HG03558 (cell line): ENCODE results near the gene NR1H2.

ENCODE experiments used
- ATAC-seq: cut with Tn5 transposase; IDR thresholded peaks from one replicate; pipeline ENCODE4 v1.9.1; 2021; ENCODE audit warnings: moderate number of reproducible peaks; ENCODE audit not compliant: unreplicated experiment; ENCODE audit errors: extremely low read depth

The NR1H2 gene

GRCh38 chr19:50399368-50399745 is 23.1 kb downstream of the NR1H2 start:
- ATAC-seq: no peak

DNA sequence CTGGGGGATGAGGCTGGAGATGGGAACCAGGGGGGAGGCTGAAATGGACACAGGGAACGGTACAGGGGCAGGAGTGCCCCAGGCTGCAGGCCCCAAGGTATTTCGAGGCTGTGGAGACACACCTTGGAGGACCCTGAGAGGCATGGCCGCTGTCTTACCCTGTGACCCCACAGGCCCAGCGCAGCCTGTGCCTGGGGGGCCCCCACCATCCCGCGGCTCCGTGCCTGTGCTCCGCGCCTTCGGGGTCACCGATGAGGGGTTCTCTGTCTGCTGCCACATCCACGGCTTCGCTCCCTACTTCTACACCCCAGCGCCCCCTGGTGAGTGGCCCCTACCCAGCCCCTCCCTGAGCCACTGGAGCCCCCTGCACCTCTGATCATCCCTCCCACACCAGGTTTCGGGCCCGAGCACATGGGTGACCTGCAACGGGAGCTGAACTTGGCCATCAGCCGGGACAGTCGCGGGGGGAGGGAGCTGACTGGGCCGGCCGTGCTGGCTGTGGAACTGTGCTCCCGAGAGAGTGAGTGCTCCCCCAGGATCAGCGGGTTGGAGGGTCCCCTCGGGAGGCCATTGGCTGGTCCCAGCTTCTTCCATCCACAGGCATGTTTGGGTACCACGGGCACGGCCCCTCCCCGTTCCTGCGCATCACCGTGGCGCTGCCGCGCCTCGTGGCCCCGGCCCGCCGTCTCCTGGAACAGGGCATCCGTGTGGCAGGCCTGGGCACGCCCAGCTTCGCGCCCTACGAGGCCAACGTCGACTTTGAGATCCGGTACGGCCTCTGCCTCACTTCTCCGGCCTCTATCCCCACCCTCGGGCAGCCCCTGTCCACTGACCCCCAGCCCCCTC is 25.6 kb downstream of the NR1H2 start:
- no peak for ATAC-seq

GRCh38 chr19:50402544-50403301 is 26.5 kb downstream of the NR1H2 start:
- no peak for ATAC-seq

GRCh38 chr19:50406156-50406820 is 30.0 kb downstream of the NR1H2 start:
- ATAC-seq: no peak

GRCh38 chr19:50406829-50407228 is 30.6 kb downstream of the NR1H2 start:
- ATAC-seq: no peak

- ATAC-seq: no peak
These were observed 33.1 kb downstream of the NR1H2 start for GRCh38 chr19:50409347-50409746.

DNA sequence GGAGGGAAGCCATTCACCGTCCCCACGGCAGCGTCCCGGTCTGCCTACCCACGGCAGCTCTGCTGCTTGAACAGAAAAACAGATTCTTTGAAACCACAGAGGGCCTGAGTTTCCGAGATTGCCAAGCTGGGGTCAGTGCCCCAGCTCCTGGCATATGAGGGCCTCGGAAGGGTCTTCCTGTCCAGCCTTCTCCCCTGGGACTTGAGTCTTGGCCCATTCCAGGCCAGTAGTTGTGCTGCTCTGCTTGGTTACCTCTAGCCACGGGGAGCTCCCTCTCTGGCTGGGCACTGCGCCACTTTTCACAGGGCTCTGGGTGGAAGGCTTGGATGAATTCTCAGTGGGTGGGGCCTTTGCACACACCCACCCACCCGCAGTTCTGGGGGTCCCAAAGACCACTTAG is 33.9 kb downstream of the NR1H2 start:
- no peak for ATAC-seq

DNA sequence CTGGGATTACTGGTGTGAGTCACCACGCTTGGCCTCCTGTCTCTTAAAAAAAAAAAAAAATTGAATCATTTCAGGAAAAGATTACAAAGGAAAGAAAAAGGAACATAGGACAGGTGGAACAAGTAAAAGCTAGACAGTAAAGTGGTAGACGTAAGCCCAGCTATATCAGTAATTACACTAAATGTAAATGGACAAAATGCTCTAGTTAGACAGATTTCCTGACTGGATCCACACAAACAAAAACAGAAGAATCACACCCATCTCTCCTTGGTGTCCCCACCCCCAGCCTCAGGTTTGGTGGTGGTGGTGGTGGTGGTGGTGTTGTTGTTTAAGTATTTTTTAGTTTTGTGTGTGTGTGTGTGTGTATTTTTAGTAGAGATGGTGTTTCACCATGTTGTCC is 36.2 kb downstream of the NR1H2 start:
- no peak for ATAC-seq

DNA sequence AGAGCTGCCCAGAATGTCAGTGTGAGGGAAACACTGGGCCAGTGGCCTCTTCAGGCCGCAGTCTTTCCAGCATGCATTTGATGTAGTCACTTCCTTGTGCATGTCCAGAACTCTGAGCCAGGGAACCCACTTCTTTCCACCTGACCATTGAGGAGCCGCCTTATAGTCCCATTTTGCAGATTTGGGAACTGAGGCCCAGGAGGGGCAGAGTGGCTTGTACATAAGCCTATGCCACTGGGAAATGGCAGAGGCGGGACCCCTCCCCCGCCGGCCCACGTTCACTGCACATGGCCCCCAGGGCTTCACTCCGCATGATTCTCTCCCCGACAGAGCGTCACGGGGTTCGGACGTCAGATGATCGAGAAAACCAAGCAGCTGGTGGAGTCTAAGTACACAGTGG is 36.8 kb downstream of the NR1H2 start:
- ATAC-seq: no peak

GRCh38 chr19:50413531-50413930 is 37.3 kb downstream of the NR1H2 start:
- no peak for ATAC-seq

DNA sequence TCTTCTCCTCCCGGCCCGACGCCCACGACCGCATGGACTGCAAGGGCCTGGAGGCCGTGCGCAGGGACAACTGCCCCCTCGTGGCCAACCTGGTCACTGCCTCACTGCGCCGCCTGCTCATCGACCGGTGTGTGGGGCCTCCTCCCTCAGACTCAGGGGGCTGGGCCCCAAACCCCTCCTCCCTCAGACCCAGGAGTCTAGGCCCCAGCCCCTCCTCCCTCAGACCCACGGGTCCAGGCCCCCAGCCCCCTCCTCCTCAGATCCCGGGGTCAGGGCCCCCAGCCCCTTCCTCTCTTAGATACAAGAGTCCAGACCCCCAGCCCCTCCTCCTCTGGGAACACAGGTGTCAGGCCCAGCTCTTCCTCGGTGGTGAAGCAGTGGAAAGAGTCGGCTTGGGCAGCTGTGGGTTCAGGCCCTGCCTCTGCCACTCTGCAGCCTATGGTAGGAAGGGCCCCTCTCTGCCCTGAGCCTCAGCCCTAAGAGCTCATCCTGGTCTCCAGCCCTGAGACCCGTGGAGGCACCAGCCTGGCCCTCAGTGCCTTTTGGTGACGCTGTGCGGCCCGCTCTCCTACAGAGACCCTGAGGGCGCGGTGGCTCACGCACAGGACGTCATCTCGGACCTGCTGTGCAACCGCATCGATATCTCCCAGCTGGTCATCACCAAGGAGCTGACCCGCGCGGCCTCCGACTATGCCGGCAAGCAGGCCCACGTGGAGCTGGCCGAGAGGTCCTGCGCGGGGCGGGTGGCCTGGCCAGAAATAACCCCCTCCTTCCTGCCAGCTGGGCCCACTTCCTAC is 38.8 kb downstream of the NR1H2 start:
- ATAC-seq: no peak

DNA sequence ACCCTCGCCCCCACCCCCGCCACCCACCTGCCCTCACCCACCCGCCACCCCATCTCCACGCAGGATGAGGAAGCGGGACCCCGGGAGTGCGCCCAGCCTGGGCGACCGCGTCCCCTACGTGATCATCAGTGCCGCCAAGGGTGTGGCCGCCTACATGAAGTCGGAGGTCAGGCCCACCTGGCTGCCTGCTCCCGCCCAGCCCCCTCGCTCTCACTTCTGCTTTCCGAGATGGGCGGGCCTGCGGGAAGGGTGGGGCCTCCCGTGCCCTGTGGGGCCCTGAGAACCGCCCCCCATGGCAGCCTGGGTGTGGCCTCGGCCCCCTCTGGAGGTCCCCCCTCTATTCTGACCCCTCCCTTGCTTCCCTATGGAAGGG is 39.4 kb downstream of the NR1H2 start:
- no peak for ATAC-seq

DNA sequence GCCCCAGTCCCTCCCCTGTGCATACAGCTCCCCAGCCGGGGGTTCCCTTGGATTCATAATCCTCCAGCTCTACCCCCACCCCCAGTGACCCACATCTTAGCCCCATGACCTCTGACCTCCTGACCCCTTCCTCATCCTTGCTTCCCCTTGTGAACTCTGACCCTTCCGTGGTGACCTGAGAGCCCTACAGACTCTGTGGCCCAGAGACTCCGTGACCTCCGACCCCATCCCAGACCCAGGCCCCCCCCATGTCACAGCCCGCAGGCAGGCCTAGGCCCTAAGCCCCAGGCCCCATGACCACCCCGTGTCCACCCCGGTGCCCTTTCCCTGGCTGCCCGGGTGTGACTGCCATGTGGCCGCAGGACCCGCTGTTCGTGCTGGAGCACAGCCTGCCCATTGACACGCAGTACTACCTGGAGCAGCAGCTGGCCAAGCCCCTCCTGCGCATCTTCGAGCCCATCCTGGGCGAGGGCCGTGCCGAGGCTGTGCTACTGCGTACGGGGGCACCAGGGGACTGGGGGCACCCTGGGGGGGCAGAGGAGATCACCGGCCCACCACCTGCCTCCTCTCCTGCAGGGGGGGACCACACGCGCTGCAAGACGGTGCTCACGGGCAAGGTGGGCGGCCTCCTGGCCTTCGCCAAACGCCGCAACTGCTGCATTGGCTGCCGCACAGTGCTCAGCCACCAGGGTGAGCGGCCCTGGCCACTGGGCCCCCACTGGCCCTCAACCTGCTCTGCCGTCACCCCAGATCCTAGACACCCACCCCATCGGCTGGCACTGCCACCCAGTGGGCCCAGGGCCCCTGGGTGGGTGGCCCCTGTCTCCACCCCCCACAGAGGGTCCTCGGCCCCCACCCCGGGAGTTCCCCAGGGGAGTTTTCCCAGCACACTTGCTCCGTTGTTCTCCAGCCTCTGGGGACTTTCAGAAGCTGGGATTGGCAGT is 40.0 kb downstream of the NR1H2 start:
- no peak for ATAC-seq

GRCh38 chr19:50417111-50418081 is 41.1 kb downstream of the NR1H2 start:
- ATAC-seq: no peak

GRCh38 chr19:50418176-50419021 is 42.1 kb downstream of the NR1H2 start, which contains the start of gene SPIB:
TSS of gene SPIB (plus strand) at chr19:50418938. CDS start at chr19:50418963, 25 bp downstream.
- no peak for ATAC-seq

GRCh38 chr19:50419022-50419579 is 42.8 kb downstream of the NR1H2 start:
- ATAC-seq: no peak

- ATAC-seq: no peak
These were observed 43.4 kb downstream of the NR1H2 start for GRCh38 chr19:50419580-50420035.
